DOHH2 (cell line): ENCODE measurements around the gene MSRB3.

Experiments used
- EZH2phosphoT487 ChIP-seq: fragments of 200-600 bp; sonication (generic); IDR thresholded peaks from 2 replicates; pipeline ENCODE4 v1.6.1; 2017; ENCODE audit warnings: borderline replicate concordance, mild to moderate bottlenecking, antibody characterized with exemption, low read length, moderate library complexity, mixed read lengths
- TF ChIP-seq, protein P1 (sequence below): fragments of 200-600 bp; sonication (generic); IDR thresholded peaks from one replicate; pipeline ENCODE4 v1.5.1; 2014; ENCODE audit warnings: antibody characterized with exemption, mild to moderate bottlenecking, low read depth, low read length; ENCODE audit not compliant: poor library complexity, severe bottlenecking

DNA sequence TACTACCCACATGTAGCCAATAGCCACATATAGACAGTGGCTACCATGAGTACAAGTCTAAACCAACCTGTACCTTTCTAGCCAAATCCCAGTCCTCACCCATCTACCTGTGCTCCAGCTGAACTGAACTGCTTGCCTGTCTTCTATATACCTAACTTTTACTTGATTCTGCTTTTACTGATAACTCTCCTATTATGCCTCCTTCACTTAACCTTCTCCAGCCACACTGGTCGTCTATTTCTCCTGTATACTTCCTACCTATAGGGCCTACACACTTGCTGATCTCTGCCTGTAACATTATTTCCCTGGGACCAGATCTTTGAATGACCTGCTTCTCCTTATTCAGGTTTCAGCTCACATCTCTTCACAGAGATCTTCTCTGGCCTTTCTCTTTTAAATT lies 26.0 kb upstream of the MSRB3 start:
- TF ChIP-seq, protein P1, sequence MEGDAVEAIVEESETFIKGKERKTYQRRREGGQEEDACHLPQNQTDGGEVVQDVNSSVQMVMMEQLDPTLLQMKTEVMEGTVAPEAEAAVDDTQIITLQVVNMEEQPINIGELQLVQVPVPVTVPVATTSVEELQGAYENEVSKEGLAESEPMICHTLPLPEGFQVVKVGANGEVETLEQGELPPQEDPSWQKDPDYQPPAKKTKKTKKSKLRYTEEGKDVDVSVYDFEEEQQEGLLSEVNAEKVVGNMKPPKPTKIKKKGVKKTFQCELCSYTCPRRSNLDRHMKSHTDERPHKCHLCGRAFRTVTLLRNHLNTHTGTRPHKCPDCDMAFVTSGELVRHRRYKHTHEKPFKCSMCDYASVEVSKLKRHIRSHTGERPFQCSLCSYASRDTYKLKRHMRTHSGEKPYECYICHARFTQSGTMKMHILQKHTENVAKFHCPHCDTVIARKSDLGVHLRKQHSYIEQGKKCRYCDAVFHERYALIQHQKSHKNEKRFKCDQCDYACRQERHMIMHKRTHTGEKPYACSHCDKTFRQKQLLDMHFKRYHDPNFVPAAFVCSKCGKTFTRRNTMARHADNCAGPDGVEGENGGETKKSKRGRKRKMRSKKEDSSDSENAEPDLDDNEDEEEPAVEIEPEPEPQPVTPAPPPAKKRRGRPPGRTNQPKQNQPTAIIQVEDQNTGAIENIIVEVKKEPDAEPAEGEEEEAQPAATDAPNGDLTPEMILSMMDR: no peak
- TF ChIP-seq EZH2phosphoT487: no peak
